ENCODE data around the gene SHISA9.

Gene SHISA9

GRCh38 chr16:13032911-13033310 is 131.5 kb downstream of the SHISA9 start:
- DNase-seq, result no peak

DNA sequence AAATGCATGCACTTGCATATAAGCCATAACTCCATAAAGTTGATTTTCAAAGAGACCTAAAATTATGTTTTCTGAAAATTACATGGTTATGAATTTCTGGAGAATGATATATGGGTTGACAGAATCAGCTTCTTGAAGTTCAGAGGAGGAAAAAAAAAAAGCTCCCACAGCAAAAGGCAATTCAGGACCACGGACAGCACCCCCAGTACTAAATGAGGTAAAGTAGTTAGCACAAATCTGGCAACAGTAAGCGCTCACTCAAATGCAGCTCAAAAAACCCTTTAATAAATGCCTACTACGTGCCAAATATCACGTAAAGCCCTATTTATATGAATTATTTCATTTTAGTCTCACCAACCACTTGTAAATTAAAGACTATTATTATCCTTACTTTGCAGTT is 135.2 kb downstream of the SHISA9 start:
- no peak for DNase-seq

- DNase-seq, result no peak
Measured at GRCh38 chr16:13038591-13038990, 137.2 kb downstream of the SHISA9 start.

- no peak for DNase-seq
Measured at GRCh38 chr16:13039526-13039925, 138.1 kb downstream of the SHISA9 start.

DNA sequence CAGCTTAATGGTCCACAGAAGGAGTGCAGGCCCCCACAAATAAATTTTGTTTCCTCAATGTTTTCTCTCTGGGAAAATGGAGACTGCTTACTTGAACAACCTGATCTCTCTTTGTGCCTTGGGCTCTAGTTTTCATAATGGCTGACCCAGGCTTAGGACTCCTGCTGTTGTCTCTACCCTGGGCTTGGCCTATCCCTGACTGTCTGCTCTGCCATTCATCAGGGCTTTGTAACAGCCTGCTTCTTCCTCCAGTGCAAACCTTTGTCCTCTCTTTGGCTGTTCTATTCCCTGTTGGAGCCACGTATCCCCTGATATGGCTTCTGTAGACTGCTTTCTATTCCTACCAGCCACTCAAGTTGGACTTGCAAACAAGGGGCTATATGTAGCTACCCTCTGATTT is 139.8 kb downstream of the SHISA9 start:
- DNase-seq, result no peak

DNA sequence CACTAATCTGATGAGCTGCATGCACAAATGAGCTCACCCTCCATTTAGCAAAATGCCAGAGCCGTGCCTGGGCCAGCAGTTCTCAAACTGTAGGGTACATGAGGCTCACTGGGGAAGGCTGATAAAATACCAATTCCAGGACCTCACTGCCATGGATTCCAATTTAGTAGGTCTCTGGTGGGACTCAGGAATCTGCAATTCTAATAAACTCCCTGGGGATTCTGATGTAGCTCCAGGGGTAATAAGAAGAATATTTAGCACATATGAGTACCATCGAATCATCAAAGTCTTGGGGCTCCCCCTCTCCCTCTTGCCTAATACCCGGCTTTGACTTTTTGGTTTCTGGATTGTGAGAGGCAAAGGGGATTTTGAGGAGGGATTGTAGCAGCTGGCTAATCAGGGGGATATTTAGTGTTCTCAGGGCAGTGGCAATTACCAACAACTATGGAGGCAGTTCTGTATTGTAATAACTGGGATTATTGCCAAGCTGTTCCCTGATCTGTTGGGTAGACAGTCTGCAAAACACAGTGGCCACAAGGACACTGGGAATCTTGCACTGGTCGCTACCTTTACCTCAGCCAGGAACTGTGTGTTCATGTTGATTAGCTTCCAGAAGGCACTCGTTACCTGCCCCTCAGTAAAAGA is 140.4 kb downstream of the SHISA9 start:
- DNase-seq, result no peak

DNA sequence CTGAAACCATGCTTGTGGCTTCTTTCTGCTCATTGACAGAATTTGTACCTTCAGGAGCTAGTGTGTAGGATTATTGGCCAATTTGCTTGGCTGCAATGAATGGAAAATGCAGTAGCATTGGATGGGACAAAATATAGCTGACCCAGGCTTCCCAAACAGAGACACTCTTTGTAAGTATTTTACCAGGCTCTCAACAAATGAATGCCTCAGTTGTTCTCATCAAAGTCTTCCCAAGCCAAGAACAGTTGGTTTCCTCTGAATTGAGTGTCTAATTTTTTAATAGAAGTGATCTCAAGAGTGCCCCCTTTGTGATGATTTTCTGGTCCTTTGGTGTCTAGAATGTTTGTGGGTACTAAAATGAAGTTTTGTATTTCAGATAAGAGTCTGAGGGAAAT is 140.9 kb downstream of the SHISA9 start:
- DNase-seq, result no peak

- no peak for DNase-seq
Measured at GRCh38 chr16:13046061-13046821, 144.8 kb downstream of the SHISA9 start.

- DNase-seq, result no peak
Measured at GRCh38 chr16:13047276-13047675, 145.9 kb downstream of the SHISA9 start.

GRCh38 chr16:13049688-13050087 is 148.3 kb downstream of the SHISA9 start:
- no peak for DNase-seq

GRCh38 chr16:13052431-13052830 is 151.0 kb downstream of the SHISA9 start:
- DNase-seq, result no peak

- no peak for DNase-seq
Measured at GRCh38 chr16:13055480-13055879, 154.1 kb downstream of the SHISA9 start.

DNA sequence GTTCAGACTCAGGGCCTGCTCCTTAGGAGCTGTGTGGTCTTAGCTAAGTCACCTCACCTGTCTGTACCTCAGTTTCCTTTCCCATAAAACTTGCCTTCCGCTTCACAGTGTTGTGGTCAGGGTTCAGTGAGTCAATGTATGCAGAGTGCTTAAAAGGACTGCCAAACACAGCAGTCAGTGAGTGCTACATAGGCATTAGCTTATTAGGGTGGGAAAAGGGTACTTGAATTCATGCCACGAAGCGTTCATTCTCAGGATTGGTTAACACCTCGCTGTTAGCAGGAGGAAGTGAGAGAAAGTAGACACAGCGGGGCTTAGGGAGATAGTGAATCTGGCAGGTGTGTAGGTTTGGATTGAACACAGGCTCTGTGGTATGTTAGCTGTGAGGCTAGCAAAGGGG is 155.2 kb downstream of the SHISA9 start:
- DNase-seq, result no peak

GRCh38 chr16:13060932-13061331 is 159.5 kb downstream of the SHISA9 start:
- DNase-seq, result no peak

DNA sequence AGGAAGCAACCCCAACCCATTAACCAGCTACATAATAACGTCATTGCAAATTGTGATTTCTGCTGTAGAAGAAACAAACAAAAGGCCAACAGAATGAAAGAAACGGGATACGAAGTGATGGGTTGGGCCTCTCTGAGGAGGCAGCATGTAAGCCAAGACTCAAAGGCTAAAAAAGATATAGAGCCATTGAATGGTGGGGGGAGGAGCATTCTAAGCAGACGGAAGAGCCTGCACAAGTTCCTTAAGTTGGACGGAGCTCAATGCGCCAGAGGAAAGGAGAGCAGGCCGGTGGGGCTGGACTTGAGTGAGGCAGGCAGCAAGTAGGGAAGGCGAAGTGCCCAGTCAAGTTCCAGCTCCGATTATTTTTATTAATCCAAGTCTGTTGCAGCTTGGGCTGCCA is 160.3 kb downstream of the SHISA9 start:
- DNase-seq, result no peak

DNA sequence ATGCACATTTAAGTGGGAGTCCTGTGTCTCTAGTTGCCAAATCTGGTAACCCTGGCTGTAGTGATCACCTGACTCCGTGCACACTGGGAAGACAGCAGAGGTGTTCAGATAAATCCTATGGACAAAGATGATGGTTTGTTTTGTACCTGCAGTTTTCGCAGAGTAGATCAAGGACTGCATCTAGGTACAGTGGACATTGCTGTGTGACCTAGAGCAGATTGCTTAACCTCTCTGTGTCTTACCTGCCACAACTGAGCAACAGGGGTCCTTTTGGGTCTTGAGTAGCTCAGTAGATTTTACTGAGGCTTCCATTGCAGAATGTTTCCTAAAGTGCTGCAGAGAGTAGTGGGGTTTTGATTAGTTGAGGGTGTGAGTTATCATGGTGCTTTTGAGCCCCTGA is 160.8 kb downstream of the SHISA9 start:
- no peak for DNase-seq

DNA sequence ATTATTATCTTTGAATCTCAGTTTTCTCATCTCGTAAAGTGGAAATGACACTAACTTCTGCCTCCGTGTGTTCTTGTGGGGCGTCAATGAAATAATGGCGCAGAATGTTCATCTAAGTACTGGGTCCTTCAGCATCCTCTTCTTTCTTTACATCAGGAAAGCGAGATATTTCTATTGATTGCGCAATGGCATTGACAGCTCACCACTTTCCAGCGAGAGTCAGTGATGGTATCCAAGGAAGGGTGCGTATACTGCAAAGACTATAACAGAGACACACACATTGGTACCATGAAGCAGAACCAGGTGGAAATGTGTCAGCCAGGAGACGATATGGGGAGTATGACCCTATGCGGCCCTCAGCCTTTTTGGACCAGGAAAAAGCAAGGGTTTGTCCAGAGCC is 162.1 kb downstream of the SHISA9 start:
- DNase-seq, result no peak

DNA sequence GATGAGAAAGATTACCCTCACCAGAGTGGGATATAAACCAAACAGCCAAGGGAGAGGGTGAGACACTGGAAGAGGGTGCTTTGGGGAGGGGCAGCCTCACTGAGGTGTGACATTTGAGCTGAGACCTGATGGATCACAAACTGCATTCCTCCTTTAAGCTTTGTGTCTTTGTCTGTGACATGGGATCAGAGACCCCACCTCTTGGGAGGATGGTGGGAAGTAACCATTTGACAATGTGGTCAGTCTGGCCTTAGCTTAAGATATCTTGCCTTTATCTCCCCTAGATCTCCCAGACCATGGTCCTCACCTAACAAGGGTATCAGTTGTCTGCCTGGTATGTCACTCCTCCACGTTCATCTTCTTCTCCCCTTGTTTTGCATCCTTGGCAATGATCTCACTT is 163.4 kb downstream of the SHISA9 start:
- DNase-seq, result no peak

- no peak for DNase-seq
Measured at GRCh38 chr16:13067648-13068047, 166.2 kb downstream of the SHISA9 start.

DNA sequence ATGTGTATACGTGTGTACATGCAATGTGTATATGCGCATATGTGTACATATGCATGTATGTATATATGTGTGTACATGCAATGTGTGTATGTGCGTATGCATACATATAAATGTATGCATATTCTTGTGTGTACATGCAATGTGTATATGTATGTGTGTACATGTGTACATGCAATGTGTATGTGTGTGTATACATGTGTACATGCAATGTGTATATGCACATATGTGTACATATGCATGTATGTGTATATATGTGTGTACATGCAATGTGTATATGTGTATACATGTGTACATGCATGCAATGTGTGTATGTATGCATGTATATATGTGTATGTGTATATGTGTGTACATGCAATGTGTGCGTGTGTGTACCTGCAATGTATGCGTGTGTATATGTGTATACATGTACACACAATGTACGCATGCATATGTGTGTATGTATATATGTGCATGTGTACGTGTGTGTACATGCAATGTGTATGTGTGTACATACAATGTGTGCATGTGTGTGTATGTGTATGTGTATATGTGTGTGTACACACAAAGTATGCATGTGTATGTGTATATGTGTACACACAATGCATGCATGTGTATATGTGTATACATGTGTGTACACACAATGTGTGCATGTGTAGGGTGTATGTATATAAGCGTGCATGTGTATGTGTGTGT is 167.7 kb downstream of the SHISA9 start:
- DNase-seq, result no peak

DNA sequence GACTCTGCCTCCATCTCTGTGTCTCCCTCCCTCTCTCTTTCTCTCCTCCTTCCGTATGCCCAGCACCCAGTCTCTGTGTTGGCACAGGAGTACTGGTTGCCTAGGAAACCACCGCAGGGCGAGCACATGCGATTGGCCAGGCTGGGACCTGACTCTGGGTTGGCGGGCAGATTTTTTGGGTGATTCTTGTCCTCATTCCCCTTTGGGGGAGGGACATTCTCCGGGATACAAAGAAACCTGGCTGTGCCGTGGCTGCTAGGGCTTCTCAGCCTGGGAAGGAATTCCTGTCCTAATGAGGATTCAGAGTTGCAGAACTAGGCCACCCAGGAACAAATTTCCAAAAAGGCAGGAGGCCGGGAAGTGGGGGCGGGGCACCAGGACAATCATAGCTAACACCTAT is 168.9 kb downstream of the SHISA9 start:
- DNase-seq, result no peak

DNA sequence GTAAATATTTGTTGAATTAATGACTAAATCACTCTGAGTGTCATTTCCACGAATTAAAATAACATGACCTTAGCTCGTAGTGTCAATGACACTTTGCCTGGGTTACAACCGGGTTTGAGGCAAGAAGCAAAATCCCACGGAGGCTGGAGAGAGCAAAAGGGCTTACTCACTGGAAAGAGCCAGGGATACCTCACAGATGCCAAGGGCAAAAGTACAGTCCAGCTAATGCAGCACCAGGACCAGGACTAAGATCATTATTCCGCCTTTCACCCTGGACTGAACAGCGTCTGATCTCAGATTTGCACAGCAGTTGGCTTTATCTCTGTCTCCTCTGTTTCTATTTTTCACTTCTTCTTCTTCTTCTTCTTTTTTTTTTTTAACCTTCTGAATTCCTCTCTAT is 175.5 kb downstream of the SHISA9 start:
- no peak for DNase-seq

- no peak for DNase-seq
Measured at GRCh38 chr16:13077816-13078215, 176.4 kb downstream of the SHISA9 start.

GRCh38 chr16:13080531-13080930 is 179.1 kb downstream of the SHISA9 start:
- DNase-seq, result no peak
